GM03348 (cell line): ENCODE data around the gene SULF2.

ENCODE experiments used
- DNase-seq: peaks from one replicate; pipeline ENCODE4 v3.0.0; 2012; ENCODE audit warnings: low spot score

SULF2 gene

DNA sequence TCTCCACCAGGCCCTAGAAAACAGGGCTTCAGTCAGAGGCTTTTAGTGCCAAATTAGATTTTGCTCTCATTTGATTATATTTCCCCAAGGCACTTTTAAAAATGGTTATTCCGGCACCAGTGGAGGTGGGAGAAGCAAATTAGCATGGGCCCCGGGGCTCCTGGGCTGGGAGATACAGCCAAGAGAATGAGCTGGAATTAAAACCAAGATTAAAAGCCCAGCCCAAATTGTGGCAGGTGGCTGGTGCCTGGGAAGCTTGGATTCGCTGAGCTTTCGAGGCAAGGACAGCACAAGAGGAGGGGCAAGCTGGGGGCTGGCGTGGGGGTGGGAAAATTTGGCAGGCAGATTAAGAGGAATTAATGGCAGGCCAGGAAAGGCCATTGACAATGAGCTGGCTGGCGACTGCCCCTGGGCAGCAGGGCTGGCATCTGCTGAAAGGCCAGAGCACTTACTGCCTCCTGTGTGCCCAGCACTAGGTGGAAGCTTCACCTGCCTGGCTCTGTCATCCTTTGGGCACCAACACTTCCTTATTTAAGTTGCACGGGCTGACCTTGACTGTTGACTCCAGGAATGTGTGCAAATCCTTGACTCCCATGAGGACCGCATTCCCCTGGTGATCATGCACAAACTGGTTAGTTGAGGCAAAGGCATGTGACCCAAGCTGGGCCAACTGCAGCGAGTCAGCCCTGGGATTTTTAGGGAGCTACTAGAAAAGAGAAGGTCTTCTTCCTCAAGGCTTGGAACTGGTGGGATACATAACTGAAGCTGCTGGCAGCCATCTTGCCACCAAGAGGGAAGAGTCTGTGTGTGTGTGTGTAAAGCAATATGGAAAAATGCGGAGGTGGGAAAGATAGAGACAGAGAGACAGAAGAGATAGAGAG lies 76.1 kb downstream of the SULF2 start:
- DNase-seq: no peak

DNA sequence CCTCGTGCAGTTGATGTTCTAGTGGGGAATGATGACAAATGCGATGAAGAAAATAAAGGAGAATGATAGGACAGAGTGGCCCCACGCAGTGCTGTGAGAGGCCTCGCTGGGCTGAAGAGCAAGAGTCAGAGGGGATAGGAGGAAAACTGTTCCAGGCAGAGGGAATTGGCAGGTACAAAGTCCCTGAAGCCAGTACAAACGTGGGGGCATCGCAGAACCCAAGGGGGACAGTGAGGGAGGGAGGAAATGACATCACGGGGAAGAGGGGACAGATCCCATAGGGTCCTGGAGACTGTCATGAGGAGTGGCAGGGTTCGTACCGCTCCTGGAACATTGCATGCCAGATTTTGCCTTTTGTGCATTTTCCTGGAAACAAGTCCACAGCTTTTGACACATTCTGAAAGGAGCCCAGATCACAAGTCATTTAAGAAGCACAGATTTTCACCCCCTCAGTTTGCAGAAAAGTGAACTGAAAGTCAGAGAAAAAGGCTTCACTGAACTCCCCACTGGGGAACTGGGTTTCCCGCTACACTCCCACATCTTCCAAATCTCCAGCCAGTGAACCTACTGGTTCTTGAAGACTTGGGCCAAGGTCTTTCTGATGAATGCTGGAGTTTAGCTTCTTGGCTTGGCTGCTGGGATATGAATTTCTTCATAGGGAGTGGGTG lies 77.0 kb downstream of the SULF2 start:
- no peak for DNase-seq

DNA sequence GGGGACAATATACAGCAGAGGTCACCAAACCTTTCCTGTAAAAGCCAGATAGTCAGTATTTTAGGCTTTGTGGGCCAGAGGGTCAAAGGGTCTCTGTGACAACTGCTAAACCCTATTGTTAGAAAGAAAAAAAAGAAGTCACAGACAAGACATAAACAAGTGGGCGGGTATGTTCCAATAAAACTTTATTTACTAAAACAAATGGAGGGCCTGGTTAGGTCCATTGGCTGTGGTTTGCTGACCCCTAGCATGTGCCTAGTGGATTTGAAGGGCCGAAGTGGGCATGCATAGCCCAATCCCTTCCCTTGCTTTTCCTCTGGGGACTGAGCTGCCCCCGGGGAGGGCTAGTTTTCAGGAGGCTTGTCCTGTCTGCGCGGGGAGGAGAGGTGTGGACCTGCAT lies 78.9 kb downstream of the SULF2 start:
- DNase-seq: no peak

DNA sequence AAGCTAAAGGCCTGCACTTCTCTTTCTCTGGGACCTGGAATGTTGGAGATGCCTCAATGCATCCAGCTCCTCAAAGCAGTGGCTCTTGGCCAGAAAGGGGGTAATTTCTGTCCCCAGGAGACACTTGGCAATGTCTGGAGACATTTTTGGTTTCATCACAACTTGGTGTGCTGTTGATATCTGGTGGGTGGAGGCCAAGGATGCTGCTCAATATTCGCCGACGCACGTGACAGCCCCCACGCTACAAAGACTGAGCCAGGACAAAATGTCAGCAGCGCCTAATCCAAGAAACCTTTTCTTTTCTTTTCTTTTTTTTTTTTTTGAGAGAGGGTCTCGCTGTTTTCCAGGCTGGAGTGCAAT lies 79.8 kb downstream of the SULF2 start:
- no peak for DNase-seq

DNA sequence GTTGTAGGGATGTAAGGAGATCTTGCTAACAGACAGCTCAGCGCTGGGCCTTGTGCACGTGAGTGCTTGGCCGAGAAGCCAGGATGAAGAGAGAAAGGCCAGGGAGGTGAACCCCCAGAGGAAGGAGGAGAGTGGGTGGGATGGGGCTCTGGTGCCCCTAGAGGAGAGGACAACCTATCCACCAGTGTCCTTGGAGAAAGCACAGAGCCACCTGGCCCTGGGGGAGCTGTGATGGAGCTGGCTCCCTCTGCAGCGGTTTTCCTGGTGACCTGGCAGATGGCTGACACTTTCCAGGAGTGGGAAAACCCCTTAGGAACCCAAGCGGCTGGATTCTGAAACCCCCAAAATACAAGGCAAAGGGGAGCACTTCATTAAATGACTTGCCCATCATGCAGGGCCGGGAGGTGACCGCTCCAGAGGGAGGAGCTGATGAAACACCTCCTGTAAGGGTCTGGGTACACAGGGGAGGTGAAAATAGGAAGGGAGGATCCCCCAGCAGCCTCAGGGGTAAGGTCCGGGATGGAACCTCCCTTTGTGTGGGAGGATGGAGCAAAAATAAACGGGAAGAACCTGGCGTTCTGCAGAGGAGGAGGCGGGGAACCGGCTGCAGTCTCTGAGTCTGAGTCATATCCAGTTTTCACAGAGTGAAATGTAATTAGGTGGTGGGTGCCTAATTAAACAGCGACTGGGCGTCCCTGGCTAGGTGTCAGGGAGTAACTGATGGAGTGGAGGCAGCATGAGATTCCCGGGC lies 80.4 kb downstream of the SULF2 start:
- peak; percentile 32 for DNase-seq

DNA sequence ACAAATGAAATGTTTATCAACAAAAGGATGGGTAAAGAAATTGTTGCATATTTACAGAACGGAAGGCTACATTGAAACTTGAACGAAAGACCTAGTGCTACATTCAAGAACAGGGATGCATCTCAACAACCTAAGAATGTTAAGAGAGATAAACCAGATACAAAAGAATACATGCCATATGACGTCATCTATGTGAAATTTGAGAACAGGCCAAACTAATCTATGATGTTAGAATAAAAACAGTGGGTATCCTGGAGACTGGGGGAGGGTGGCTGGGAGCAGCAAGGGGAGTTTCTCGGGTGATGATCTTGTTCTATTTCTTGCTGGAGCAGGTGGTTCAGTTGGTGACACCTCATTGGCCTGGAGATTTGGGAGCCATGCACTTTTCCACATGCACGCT lies 81.5 kb downstream of the SULF2 start:
- DNase-seq: no peak

DNA sequence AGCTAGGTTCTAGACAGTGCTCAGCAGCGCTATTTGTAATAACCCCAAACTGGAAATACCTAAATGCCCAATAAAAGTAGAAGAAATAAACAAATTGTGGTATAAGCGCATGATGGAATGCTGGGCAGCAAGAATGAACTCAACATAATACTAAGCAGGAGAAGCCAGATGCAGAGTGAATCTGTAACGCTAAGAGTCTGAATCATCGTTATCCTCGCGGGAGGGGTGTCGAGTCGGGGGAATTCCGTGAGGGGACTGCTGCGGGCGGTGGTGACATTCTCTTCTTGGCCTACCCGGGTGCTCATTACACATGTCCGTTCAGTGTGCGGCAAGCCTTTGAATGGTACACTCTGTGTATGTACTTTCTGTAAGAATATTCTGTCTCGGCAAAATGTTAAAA lies 83.7 kb downstream of the SULF2 start:
- DNase-seq: peak; percentile 42

DNA sequence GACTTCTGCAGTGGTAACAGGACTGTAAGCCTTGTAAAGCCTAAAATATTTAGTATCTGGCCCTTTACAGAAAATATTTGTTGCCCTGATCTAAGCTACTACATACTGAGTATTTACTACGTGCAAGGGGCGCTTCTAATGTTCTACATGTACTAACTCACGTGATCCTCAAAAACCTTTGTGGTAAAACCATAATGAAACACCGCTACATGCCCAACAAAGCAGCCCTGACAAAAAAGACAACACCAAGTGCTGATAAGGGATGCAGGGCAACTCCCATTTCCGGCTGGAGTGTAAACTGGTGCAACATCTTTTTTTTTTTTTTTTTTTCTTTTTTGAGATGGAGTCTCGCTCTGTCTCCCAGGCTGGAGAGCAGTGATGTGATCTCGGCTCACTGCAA lies 85.0 kb downstream of the SULF2 start:
- DNase-seq: no peak

DNA sequence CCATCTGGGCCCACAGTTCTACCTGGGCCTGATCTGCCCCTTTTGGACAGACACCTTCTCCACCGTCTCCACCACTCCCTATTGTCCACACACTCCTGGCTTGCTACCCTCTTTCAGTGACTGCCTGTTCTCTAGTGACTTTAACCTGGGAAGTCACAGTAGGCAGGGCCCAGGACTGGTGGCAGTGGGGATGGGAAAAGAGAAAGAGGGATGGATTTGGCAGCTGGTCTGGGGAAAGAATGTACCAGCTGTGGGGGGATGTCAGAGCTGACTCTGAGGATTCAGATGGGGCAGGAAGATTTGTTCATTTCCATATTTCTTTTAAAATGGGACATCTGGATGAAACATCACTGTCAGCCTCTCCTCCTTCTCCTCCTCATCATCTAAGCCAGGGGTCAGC lies 85.5 kb downstream of the SULF2 start:
- no peak for DNase-seq

DNA sequence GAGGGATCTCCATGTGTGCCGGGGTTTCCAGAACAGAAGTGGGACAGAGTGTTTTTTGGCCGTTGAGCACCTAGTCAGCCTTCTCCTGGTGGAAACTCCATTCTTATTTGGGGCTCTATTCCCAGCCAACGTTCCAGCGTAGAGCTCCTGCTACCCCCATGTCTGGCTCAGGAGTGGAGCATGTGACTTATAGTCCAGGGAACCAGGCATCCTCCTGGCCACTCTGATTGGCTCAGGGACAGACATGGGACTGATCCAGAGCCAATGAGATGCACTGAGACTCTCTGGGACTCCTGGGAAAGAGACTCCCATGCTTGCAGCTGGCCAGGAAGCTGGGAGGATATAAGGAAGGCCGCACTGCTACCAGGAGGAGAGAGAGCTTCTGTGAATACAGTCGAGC lies 87.1 kb downstream of the SULF2 start:
- DNase-seq: no peak

DNA sequence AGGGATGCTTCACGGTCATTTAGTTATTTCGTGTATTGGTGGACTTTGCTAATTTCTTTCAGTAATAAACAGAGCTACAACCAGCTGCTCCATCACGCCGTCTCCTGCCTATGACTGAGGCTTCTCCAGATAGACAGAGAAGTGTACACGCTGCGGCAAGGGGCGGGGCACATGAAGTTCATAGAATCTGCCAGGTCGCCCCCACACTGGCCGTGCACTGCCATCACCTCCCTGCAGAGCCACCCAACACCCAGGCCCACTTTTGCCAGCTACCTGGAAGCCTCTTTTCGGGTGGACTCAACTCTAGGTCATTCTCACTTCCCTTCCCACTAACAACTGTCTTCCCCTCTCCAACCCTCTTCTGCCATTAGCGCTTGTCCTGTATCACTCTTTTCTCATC lies 88.4 kb downstream of the SULF2 start:
- DNase-seq: no peak

DNA sequence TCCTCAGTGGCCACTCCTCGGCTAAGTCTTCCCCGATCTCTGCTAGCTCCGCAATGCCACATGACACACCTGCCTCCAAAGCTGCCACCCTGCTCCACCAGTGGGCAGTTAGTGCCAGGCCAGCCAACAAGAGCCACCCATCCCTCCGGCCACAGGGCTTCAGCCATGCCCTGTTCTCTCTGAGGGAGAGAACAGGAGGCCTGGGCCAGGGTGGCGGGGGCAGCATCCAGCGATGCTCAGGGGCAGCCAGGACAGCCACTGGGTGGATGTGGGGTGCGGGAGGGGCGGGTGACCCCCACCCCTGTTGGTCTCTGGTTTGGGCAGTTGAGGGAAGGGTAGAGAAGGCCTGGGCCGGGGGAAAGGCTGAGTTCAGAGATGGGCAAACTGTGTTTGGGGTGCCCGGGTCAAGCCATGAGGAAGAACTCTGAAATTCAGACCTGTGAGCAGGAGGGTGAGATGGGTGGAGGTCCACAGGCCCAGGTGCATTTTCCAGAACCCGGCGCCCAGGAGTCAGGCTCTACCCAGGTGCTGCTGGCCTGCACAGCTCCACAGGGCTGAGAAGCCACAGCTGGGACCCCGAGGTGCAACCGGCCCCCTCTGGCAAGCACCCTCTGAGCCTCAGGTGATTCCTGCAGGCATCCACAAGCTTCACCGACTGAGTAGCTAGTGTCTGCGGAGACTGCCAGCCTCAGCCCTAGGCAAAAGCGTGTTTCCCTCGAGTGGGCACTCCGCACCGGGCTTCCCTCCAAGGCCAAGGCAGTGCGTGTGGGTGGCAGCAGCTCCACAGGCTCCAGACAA lies 91.1 kb downstream of the SULF2 start:
- no peak for DNase-seq

DNA sequence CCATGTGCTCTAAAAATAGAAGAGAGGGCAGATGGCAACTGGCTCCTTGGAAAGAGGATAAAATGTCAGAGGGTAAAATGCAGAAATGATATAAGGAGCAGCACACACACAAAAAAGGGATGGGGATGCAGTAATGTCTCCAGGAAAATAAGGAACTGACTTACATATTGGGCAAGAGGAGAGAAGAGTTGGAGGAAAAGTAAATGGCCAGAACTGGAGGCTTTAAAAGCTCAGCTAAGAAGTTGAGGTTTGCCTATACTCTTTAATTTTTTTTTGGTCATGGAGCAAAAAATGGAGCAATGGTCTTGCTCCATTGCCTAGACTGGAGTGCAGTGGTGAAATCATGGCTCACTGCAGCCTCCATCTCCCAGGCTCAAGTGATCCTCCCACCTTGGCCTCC lies 93.7 kb downstream of the SULF2 start:
- no peak for DNase-seq

DNA sequence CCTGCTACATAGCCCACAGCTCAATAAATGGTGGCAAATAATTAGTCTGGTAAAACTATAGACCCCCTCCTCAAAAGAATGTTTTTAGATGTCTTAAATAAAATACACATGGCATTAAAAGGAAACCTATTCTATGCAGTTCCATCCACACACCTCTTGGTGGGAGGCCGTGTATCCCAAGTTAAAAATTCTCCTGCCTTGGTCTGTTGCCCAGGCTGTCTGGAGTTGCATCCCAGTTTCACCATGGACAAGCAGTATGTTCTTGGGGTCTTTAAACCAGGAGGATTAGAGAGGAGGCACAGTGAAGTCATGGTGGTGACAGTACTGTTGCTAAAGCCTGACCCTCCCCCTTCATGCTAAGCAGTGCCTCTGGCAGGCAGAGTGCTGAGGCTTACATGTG lies 95.5 kb downstream of the SULF2 start:
- DNase-seq: no peak

DNA sequence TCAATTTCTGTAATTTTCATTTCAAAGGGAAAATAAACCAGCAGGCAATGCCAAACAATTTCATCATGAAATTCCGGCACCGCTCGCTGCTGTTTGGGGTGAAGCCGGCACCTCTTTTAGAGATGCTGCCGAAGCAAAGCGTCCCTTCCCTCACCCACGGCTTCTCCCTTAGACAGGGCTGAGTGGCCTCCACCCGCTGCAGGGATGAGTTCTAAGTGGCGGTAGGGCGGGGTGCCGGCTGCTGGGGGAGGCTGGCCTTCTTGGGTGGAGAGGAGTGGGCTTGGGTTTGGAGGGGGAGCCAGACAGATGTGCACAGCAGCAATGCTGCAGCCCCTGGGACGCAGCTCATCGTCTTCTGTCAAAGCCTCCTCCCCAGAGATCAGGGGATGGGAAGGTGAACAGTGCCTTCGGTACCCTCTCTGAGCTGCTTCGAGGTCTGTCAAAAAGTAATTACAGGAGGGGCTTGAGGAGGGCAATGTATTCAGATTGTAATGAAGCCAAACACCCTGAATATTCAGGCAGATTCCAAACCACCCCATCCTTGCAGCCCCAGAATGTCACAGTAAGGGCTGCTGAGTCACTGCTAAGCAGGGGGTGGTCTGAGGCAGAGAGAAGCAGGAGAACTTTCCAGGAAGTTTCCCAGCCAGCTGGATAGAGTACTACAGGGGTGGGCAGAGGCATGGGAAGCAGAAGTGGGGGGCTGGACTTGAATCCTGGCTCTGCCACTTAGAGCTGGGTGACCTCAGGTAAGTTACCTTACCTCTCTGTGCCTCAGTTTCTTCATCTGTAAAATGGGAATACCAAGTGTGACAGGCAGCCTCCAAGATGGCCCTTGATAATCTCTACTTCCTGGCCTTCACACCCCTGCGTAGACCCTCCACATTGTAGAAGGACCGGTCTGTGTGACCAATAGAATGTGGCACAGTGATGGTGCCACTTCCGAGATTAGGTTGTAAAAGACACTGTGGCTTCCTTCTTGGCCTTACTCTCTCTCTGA lies 96.6 kb downstream of the SULF2 start:
- no peak for DNase-seq

DNA sequence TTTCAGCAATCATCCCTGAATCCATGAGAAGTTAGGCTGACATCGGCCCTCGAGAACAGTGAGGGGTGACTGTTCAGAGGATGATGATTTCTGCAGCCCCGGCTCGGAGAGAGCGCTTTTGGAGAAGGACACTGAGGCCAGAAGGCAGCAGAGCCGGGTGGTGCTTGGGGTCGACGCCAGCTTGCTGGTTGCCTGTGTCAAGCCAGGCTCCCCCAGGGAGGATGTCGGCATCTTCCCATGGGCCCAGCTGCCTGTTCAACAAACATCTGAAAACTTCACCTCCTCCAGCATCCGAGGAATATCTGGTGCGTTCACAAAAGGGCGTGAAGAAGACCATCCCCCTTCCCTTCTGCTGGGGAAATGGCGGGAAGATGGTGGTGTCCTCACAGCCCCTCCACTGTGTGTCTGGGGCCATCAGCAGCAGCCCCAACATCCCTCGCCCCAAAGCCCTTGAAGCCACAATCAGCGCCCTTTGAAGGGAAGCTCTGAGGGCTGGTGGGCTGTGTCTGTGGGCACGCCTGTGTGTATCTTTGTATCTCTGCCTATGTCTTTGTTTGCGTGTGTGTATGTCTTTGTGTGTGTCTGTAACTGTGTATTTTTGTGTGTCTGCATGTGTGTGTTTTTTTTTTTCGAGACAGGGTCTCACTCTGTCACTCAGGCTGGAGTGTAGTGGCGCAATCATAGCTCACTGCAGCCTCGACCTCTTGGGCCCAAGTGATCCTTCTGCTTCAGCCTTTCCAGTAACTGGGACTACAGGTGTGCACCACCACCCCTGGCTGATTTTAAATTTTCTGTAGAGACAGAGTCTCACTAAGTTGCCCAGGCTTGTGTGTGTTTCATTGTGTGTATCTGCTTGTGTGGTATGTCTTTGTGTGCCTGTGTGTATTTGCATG lies 97.9 kb downstream of the SULF2 start:
- no peak for DNase-seq

DNA sequence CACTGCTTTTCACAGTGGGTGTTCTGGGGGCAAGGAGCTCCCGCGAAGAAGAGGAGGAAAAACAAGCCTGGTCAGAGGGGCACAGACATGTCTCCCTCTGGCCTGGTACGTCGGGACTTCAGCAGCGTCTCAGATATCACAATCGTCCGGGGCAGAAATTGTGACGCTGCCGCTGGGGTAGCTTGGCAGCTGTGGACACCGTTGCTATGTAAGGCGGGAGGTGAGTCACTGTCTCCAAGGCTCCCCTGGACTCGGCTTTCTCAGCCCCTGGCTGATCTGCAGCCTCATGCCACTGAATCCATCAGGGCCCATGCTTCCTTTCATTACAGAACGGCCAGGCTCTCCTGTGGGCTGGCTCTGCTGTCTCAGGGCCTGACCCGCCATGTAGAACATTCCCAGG lies 98.7 kb downstream of the SULF2 start:
- no peak for DNase-seq

DNA sequence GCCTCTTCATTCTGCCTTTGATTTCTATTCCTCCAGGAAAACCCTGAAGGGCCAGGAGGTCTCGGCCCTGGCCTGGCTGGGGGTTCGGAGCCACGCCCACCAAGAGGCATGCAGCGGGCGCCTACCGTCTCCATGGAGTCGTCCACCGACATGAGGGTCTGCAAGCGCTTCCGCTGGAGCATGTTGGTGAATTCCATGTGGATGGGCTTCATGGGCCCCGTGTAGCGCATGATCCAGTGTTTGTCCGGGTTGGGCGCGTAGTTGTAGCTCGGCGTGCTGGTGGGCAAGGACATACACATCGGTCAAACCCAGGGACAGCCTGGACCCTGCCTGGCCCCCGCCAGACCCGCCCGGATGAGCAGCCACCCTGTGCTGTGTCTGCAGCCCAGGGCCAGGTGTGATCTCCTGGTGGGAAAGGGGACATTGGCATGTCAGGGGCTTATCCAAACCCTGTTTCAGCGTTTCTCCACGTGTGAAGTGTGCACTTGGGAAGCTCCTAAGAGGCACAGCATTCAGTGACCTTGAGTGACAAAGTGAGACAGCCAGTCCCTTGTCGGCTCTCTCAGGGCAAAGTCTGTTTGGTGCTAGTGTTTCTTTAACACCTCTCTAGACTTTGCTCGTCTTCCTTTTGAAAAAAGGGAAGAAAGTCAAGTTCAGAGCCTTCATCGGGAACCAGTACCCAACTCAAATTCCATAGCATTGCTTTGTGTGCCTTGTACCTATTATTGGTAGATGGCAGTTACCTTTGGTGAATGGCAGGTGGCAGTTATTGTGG lies 100.8 kb downstream of the SULF2 start:
- DNase-seq: no peak

DNA sequence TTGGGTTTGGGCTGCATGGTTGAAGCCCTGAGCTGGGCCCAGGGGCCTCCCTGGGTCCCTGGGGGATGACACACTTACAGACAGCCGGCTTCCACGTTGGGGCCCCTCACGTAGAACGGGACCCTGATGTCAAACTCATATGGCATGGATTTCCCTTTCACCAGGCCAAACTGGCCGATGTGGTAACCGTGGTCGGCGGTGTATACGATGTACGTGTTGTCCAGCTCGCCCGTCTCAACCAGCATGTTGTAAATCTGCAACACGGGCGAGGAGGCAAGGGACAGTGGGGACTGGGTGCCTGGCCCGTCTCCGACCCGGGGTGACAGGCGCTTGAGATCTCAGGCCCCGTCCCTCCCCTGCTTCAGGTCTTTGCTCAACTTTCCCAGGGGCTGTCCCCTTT lies 102.4 kb downstream of the SULF2 start:
- no peak for DNase-seq
